HepG2 (cell line): ENCODE results near the gene POLRMT. TPM values are rescaled to one million over a fixed set of nuclear protein-coding genes. Genes with fewer than 3 reads are reported as not detected.

Source experiments
- ATAD3A ChIP-seq: sonication (generic); formaldehyde crosslinking; IDR thresholded peaks from 2 replicates; pipeline ENCODE4 v1.4.0; 2020; ENCODE audit warnings: missing genetic modification reagents
- ATF3 ChIP-seq: sonication (generic); formaldehyde crosslinking; IDR thresholded peaks from 2 replicates; pipeline ENCODE4 v1.4.0; 2020; ENCODE audit warnings: missing genetic modification reagents
- BRF2 ChIP-seq: sonication (generic); formaldehyde crosslinking; IDR thresholded peaks from 2 replicates; pipeline ENCODE4 v1.8.1; 2022; ENCODE audit warnings: mild to moderate bottlenecking, missing genetic modification reagents
- E2F2 ChIP-seq: sonication (generic); formaldehyde crosslinking; IDR thresholded peaks from 2 replicates; pipeline ENCODE4 v1.4.0; 2020; ENCODE audit warnings: missing genetic modification reagents, borderline replicate concordance
- HOMEZ ChIP-seq: IDR thresholded peaks from 2 replicates; pipeline ENCODE4 v1.6.1; 2016; ENCODE audit warnings: low read depth
- IKZF1 ChIP-seq: fragments of 450-650 bp; IDR thresholded peaks from 2 replicates; pipeline ENCODE4 v1.7.1; 2016
- IRF2 ChIP-seq: IDR thresholded peaks from 2 replicates; pipeline ENCODE4 v1.6.1; 2018; ENCODE audit warnings: missing genetic modification reagents, missing compliant biosample characterization
- MAZ ChIP-seq, 2 experiments: sonication (generic) in 1 of 2; formaldehyde crosslinking in 1 of 2; IDR thresholded peaks; 2 replicates each; pipeline versions ENCODE4 v1.5.0 to v1.6.1; 2012 to 2020; ENCODE audit warnings: low read depth in 2 of 2, mild to moderate bottlenecking in 2 of 2, borderline replicate concordance in 1 of 2, improper control_type of control experiment in 1 of 2, low read length in 1 of 2, missing genetic modification reagents in 1 of 2, moderate library complexity in 1 of 2
- MLX ChIP-seq: IDR thresholded peaks from 2 replicates; pipeline ENCODE4 v1.6.1; 2016
- NCOR1 ChIP-seq: fragments of 200-600 bp; sonication (generic); IDR thresholded peaks from 2 replicates; pipeline ENCODE4 v1.7.0; 2017; ENCODE audit warnings: antibody characterized with exemption, low read length, borderline replicate concordance
- STAG1 ChIP-seq: sonication (generic); formaldehyde crosslinking; IDR thresholded peaks from 2 replicates; pipeline ENCODE4 v1.4.0; 2020; ENCODE audit warnings: missing genetic modification reagents
- ZEB1 ChIP-seq: IDR thresholded peaks from 2 replicates; pipeline ENCODE4 v1.6.1; 2012; ENCODE audit warnings: mild to moderate bottlenecking, low read depth, inconsistent platforms; ENCODE audit not compliant: insufficient replicate concordance
- ZGPAT ChIP-seq: IDR thresholded peaks from 2 replicates; pipeline ENCODE4 v1.6.1; 2016; ENCODE audit warnings: mild to moderate bottlenecking
- ZKSCAN8 ChIP-seq: IDR thresholded peaks from 2 replicates; pipeline ENCODE4 v1.6.1; 2016; ENCODE audit warnings: borderline replicate concordance, missing genetic modification reagents, missing compliant biosample characterization
- ZNF234 ChIP-seq: sonication (generic); formaldehyde crosslinking; conservative IDR thresholded peaks from 2 replicates; pipeline ENCODE4 v1.5.1; 2020; ENCODE audit warnings: mild to moderate bottlenecking, missing genetic modification reagents
- ZNF274 ChIP-seq: sonication (generic); formaldehyde crosslinking; IDR thresholded peaks from 2 replicates; pipeline ENCODE4 v1.5.1; 2020; ENCODE audit warnings: mild to moderate bottlenecking, missing genetic modification reagents
- ZNF564 ChIP-seq: sonication (generic); formaldehyde crosslinking; IDR thresholded peaks from 2 replicates; pipeline ENCODE4 v1.8.1; 2023; ENCODE audit warnings: mild to moderate bottlenecking, missing genetic modification reagents
- ZNF672 ChIP-seq: sonication (generic); formaldehyde crosslinking; IDR thresholded peaks from 2 replicates; pipeline ENCODE4 v1.8.1; 2022; ENCODE audit warnings: missing genetic modification reagents
- ZNF674 ChIP-seq: sonication (generic); formaldehyde crosslinking; IDR thresholded peaks from 2 replicates; pipeline ENCODE4 v1.5.0; 2020; ENCODE audit warnings: low read depth, mild to moderate bottlenecking, missing genetic modification reagents
- ZNF891 ChIP-seq: sonication (generic); formaldehyde crosslinking; IDR thresholded peaks from 2 replicates; pipeline ENCODE4 v1.5.0; 2020; ENCODE audit warnings: mild to moderate bottlenecking, missing genetic modification reagents
- ZSCAN25 ChIP-seq: sonication (generic); formaldehyde crosslinking; IDR thresholded peaks from 2 replicates; pipeline ENCODE4 v1.8.0; 2022; ENCODE audit warnings: mild to moderate bottlenecking, missing genetic modification reagents
- ZSCAN5A ChIP-seq: sonication (generic); formaldehyde crosslinking; IDR thresholded peaks from 2 replicates; pipeline ENCODE4 v1.8.0; 2022; ENCODE audit warnings: mild to moderate bottlenecking, missing genetic modification reagents, borderline replicate concordance
- polyA plus RNA-seq, 8 experiments: library from polyadenylated mRNA; depleted of rRNA in 3 of 8; stranded (reverse) in 7 of 8; unstranded in 1 of 8; fragments of >200 nt; fragmentation: Illumina TruSeq in 4 of 8; extraction: Trizol in 4 of 8; gene quantifications; 2 replicates each; pipeline versions ENCODE4 v1.2.1 to v1.2.3, GENCODE V29; 2011 to 2016; ENCODE audit warnings: low read depth in 4 of 8, missing spikeins in 1 of 8, mixed read lengths in 1 of 8; ENCODE audit not compliant: insufficient read depth in 1 of 8
- total RNA-seq, 5 experiments: library from RNA; depleted of rRNA; stranded (reverse); fragments of >200 nt; fragmentation: Illumina TruSeq; extraction: Trizol; gene quantifications; 2 replicates each; pipeline ENCODE4 v1.2.3, GENCODE V29; 2016; ENCODE audit warnings: low read depth in 1 of 5

The POLRMT gene
- total and polyA plus RNA-seq, 2 of the 13 experiments (the other 11 are each of a cell fraction or from before 2014, with no cell fraction given) = 78.0 to 101 TPM

GRCh38 chr19:662207-662961 lies 29.0 kb upstream of the POLRMT start (continued):
- TF ChIP-seq ZNF234 (no peak), NCOR1 (no peak), IKZF1 (no peak), IRF2 (no peak), ZNF891 (CRISPR knock-in tag) (0 out of 2 replicates have a peak, but pooled peaks have one; percentile 11), ZNF672 (CRISPR knock-in tag) (no peak), E2F2 (CRISPR knock-in tag) (no peak), MLX (CRISPR knock-in tag) (no peak), ATAD3A (CRISPR knock-in tag) (no peak), ZSCAN5A (CRISPR knock-in tag) (no peak), HOMEZ (CRISPR knock-in tag) (no peak), MAZ (IDR thresholded peaks at IDR 0.05; ENCODE audit: borderline replicate concordance, low read depth, low read length) (0 out of 2 replicates have a peak, but pooled peaks have one; percentile 20), MAZ (CRISPR knock-in tag; IDR thresholded peaks at IDR 0.05; ENCODE audit: low read depth) (no peak), STAG1 (CRISPR knock-in tag) (no peak), ATF3 (CRISPR knock-in tag) (no peak), ZEB1 (no peak), BRF2 (CRISPR knock-in tag) (no peak), ZGPAT (CRISPR knock-in tag) (no peak; the same call in 1 of the 2 replicates), ZSCAN25 (CRISPR knock-in tag) (peak; percentile 27; the same call in 1 of the 2 replicates), ZKSCAN8 (CRISPR knock-in tag) (no peak), ZNF564 (CRISPR knock-in tag) (0 out of 2 replicates have a peak, but pooled peaks have one; percentile 8), ZNF674 (CRISPR knock-in tag) (no peak), ZNF274 (CRISPR knock-in tag) (no peak)
